ENCODE data around the gene TNIK.

DNA sequence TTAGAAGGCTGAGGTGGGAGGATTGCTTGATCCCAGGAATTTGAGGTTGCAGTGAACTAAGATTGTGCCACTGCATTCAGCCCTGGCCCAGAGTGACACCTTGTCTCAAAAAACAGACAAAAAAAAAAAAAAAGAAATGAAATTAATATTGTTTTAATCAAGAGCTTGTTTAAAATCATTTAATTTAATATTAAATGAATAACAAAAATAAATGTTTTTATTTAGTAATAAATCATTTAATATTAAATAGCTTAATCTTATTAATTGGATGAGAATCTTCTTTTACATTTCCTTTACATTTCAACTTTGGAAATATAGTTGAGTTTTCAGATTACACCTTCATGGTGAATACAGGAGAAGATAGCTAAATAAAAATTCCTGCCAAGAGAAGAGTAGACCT lies 29.7 kb downstream of the TNIK start:
- TF ChIP-seq, protein P1, sequence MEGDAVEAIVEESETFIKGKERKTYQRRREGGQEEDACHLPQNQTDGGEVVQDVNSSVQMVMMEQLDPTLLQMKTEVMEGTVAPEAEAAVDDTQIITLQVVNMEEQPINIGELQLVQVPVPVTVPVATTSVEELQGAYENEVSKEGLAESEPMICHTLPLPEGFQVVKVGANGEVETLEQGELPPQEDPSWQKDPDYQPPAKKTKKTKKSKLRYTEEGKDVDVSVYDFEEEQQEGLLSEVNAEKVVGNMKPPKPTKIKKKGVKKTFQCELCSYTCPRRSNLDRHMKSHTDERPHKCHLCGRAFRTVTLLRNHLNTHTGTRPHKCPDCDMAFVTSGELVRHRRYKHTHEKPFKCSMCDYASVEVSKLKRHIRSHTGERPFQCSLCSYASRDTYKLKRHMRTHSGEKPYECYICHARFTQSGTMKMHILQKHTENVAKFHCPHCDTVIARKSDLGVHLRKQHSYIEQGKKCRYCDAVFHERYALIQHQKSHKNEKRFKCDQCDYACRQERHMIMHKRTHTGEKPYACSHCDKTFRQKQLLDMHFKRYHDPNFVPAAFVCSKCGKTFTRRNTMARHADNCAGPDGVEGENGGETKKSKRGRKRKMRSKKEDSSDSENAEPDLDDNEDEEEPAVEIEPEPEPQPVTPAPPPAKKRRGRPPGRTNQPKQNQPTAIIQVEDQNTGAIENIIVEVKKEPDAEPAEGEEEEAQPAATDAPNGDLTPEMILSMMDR (conservative IDR thresholded peaks at IDR 0.05), result no peak
- no peak for TF ChIP-seq ZFX (IDR thresholded peaks at IDR 0.05)
